Heart right ventricle (tissue), 16 donors: Measurements from ENCODE around the gene CATSPERB. TPM values are rescaled to one million over a fixed set of nuclear protein-coding genes. Genes with fewer than 3 reads are reported as not detected.

Experiments
- ATAC-seq, 8 donors: fragments of 200-7000 bp; cut with Tn5 transposase; one replicate each; pipeline ENCODE4 v1.9.1; 2020; ENCODE audit warnings: mild to moderate bottlenecking in 8 of 8, moderate library complexity in 8 of 8, moderate number of reproducible peaks in 1 of 8
- DNase-seq, 2 donors: peaks; one replicate each; pipeline ENCODE4 v3.0.0-alpha.2; 2020
- H3K27ac ChIP-seq, 10 donors: fragments of 200-600 bp; sonication (generic) in 2 of 10; one replicate each; pipeline versions ENCODE4 v1.5.0 to v1.8.0; 2020 to 2022; ENCODE audit warnings: mild to moderate bottlenecking in 3 of 10
- H3K27me3 ChIP-seq, 7 donors: fragments of 200-600 bp; one replicate each; pipeline ENCODE4 v1.8.0; 2021 to 2022; ENCODE audit warnings: mild to moderate bottlenecking in 2 of 7
- H3K36me3 ChIP-seq, 9 donors: fragments of 200-600 bp; sonication (generic) in 1 of 9; one replicate each; pipeline versions ENCODE4 v1.5.0 to v1.8.0; 2020 to 2022; ENCODE audit warnings: mild to moderate bottlenecking in 2 of 9
- H3K4me1 ChIP-seq, 9 donors: fragments of 200-600 bp; sonication (generic) in 1 of 9; one replicate each; pipeline versions ENCODE4 v1.5.0 to v1.8.0; 2020 to 2022; ENCODE audit warnings: mild to moderate bottlenecking in 4 of 9
- H3K4me3 ChIP-seq, 10 donors: fragments of 200-600 bp; sonication (generic) in 2 of 10; one replicate each; pipeline versions ENCODE4 v1.5.0 to v1.8.0; 2020 to 2022; ENCODE audit warnings: mild to moderate bottlenecking in 7 of 10, moderate library complexity in 2 of 10
- H3K9me3 ChIP-seq, 11 donors: fragments of 200-600 bp in 10 of 11; sonication (generic) in 2 of 11; one replicate each; pipeline versions ENCODE4 v1.5.0 to v1.8.0; 2013 to 2022; ENCODE audit warnings: mild to moderate bottlenecking in 2 of 11, control low read depth in 1 of 11, moderate library complexity in 1 of 11
- CTCF ChIP-seq, 9 donors: fragments of 200-600 bp; sonication (generic) in 2 of 9; IDR thresholded peaks; one replicate each; pipeline versions ENCODE4 v1.5.0 to v1.8.0; 2021 to 2022; ENCODE audit warnings: antibody characterized with exemption in 9 of 9, mild to moderate bottlenecking in 5 of 9, moderate library complexity in 1 of 9
- WGBS, 2 donors: extraction: QIAGEN DNeasy Blood & Tissue Kit; methylation state at CpG; one replicate each; pipeline ENCODE4 v1.1.7; 2013; ENCODE audit warnings: inconsistent platforms in 1 of 2; 5-methylcytosine and 5-hydroxymethylcytosine counted together
- intact Hi-C, 10 donors: fragments of 100-400 bp; cut with DNase I; formaldehyde crosslinking; loops; one replicate each; pipeline versions ENCODE4 v1.11.1 to v1.14.2; 2022
- polyA plus RNA-seq, 2 donors: library from polyadenylated mRNA; stranded (reverse); fragments of 200-250 nt; gene quantifications; one replicate each; pipeline ENCODE4 v1.2.3, GENCODE V29; 2013
- total RNA-seq, 10 donors: library from RNA; stranded (reverse); fragmentation: NEBNext Ultra II Directional in 3 of 10; extraction: Animal tissue kit (Norgen Biotek cat#: 25700) in 3 of 10; gene quantifications; one replicate each; pipeline versions ENCODE4 v1.2.1 to v1.2.4, GENCODE V29; 2021 to 2023
- donor health status: Arrhythmogenic right ventricular cardiomyopathy.
- donor health status: ischemic (EF 13 %, LVEDD 7.1; RV severe dilation, severe dysfunction).
- donor health status: healthy with polysubstance abuse.
- donor health status: DM: no; HTN: yes; CAD: no.
- donor health status: DM: no; HTN: no; CAD: no.
- donor health status: ischemic (EF 25% LVEDD 6.9; RV normal size, moderate dysfunction).
- donor health status: ischemic (EF 25% LVEDD 5.7; RV mildly dilated, moderate dysfunction).
- donor health status: healthy.
- donor health status: DM: yes; HTN: yes; CAD: no.
- donor health status: Ischemic cardiomyopathy.
- donor health status: ischemic (EF 35%, LVEDD 5.7; RV mildly dilated, moderate dysfunction).
- donor health status: nonischemic (EF 11% LVEDD 7.7; RV severe dilation, severe dysfunction).
- donor health status: DM: yes; HTN: yes; CAD: no.
- donor health status: PGD.
- donor health status: ischemic (EF 29% LVEDD 5.4; RV normal size, mild dysfunction).
- donor health status: nonischemic (EF 23%, LVEDD 6.1; RV moderate dilation, normal function).

CATSPERB gene
- total and polyA plus RNA-seq, 12 donors: 0.10 to 1.5 (median 0.57) TPM; not detected in 1

GRCh38 chr14:91647856-91648255 is 84.0 kb downstream of the CATSPERB start:
- Histone ChIP-seq H3K9me3 (no peaks in the 10 kb centered on the region), H3K27ac (no peak overlapping the region), H3K36me3 (no peaks in the 10 kb centered on the region), H3K27me3 (peaks cover 0 to 13% (median 0%) of the 10 kb centered on the region in 7 donors), H3K4me1 (no peaks in the 10 kb centered on the region), H3K4me3 (no peak overlapping the region)
- 85 to 87% methylated on average over 1 of the region's 1 CpG for WGBS, 2 donors
- DNase-seq (no peak), ATAC-seq (no peak)
- intact Hi-C loops: loop anchor here in 3 of 10 donors (5.0 kb wide), 2 partner anchors 264 to 349 kb away; no protein-coding TSS in a partner anchor
- TF ChIP-seq CTCF (IDR thresholded peaks at IDR 0.05): no peak

DNA sequence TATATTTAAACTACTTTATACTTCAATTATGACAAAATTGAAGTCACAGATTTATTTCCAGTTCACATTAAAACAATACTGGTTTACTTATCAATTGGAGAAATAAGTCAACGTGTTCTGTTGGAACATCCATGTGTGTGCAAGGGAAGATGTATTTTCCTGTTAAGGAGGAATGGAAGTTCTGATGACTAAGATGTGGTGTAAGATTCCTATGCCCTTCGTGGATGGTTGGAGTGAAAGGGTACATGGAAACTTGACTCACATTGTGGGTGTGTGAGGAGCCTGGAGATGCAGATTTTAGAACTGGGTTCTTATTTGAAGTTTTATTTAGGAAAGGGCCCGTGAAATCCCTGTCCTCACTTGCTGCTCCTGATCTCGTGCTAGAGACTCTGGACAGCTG is 95.3 kb downstream of the CATSPERB start:
- ATAC-seq: no peak
- no peak for DNase-seq
- 53 to 67% methylated on average over 4 of the region's 4 CpGs for WGBS, 2 donors

DNA sequence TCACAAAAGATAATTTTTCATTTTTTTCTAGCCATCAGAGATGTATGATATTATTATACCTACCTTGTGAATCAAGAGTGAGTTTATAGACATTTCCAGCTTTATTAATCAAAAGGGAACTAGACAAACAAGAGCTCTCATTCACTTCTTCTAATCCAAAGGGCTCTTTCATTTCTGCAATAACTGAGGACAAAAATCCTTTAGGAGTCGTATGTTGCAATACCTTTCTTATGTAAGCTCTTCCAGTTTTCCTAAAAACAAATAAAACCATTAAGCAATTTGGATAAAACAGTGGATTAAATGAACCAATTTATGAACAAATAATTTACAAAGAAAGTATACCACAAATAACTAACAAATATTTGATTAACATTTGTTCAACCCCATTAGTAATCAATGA is 107.1 kb downstream of the CATSPERB start:
- intact Hi-C loops: no loop called here
- Histone ChIP-seq H3K36me3 (no peaks in the 10 kb centered on the region), H3K27me3 (peaks cover 0 to 11% (median 0%) of the 10 kb centered on the region in 7 donors), H3K4me3 (no peak overlapping the region), H3K27ac (no peak overlapping the region), H3K4me1 (no peaks in the 10 kb centered on the region), H3K9me3 (no peaks in the 10 kb centered on the region)
- TF ChIP-seq CTCF (IDR thresholded peaks at IDR 0.05): no peak
- no peak for ATAC-seq
- no peak for DNase-seq
- WGBS, 2 donors: 83 to 90% methylated on average over 1 of the region's 1 CpG

More for the DNA sequence above, 95.3 kb downstream of the CATSPERB start:
- H3K27me3 ChIP-seq: no peaks in the 10 kb centered on the region
- H3K36me3 ChIP-seq: no peaks in the 10 kb centered on the region
- intact Hi-C loops: no loop called here
- peaks cover 0 to 2% (median 0%) of the 10 kb centered on the region in 11 donors for H3K9me3 ChIP-seq
- no peak overlapping the region for H3K27ac ChIP-seq
- TF ChIP-seq CTCF (IDR thresholded peaks at IDR 0.05): no peak
- no peak overlapping the region for H3K4me3 ChIP-seq
- no peaks in the 10 kb centered on the region for H3K4me1 ChIP-seq

- intact Hi-C loops: no loop called here
Observed at GRCh38 chr14:91614187-91614586, 117.7 kb downstream of the CATSPERB start.

More at GRCh38 chr14:91614187-91614586, 117.7 kb downstream of the CATSPERB start:
- H3K27me3 ChIP-seq: peaks cover 0 to 4% (median 0%) of the 10 kb centered on the region in 7 donors
- ATAC-seq (no peak), DNase-seq (no peak)
- H3K4me3 ChIP-seq: no peak overlapping the region
- whole genome bisulfite sequencing, 2 donors: 46 to 50% methylated on average over 2 of the region's 2 CpGs
- no peaks in the 10 kb centered on the region for H3K36me3 ChIP-seq
- H3K9me3 ChIP-seq: no peaks in the 10 kb centered on the region
- H3K27ac ChIP-seq: no peak overlapping the region
- TF ChIP-seq CTCF (IDR thresholded peaks at IDR 0.05): no peak
- no peaks in the 10 kb centered on the region for H3K4me1 ChIP-seq
